Measurements from ENCODE around the gene BTAF1.

- TF ChIP-seq PAX5 (IDR thresholded peaks at IDR 0.05; ENCODE audit: borderline replicate concordance, low read depth, low read length): no peak
- TF ChIP-seq, protein P1, sequence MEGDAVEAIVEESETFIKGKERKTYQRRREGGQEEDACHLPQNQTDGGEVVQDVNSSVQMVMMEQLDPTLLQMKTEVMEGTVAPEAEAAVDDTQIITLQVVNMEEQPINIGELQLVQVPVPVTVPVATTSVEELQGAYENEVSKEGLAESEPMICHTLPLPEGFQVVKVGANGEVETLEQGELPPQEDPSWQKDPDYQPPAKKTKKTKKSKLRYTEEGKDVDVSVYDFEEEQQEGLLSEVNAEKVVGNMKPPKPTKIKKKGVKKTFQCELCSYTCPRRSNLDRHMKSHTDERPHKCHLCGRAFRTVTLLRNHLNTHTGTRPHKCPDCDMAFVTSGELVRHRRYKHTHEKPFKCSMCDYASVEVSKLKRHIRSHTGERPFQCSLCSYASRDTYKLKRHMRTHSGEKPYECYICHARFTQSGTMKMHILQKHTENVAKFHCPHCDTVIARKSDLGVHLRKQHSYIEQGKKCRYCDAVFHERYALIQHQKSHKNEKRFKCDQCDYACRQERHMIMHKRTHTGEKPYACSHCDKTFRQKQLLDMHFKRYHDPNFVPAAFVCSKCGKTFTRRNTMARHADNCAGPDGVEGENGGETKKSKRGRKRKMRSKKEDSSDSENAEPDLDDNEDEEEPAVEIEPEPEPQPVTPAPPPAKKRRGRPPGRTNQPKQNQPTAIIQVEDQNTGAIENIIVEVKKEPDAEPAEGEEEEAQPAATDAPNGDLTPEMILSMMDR (IDR thresholded peaks at IDR 0.05 in 2 of 3, conservative IDR thresholded peaks at IDR 0.05 in 1 of 3; ENCODE audit: control insufficient read depth in 2 of 3, extremely low read depth in 1 of 3, insufficient read depth in 1 of 3, low read depth in 3 of 3, low read length in 3 of 3): no peak
Observed at GRCh38 chr10:92045641-92046106, 122.1 kb downstream of the BTAF1 start.

Data from GM12878 (cell line).